ENCODE results near the gene C2CD5. TPM values are rescaled to one million over a fixed set of nuclear protein-coding genes. Genes with fewer than 3 reads are reported as not detected.

Gene C2CD5
- total and polyA plus RNA-seq, 8 donors: 12.2 to 79.1 (median 31.9) TPM

DNA sequence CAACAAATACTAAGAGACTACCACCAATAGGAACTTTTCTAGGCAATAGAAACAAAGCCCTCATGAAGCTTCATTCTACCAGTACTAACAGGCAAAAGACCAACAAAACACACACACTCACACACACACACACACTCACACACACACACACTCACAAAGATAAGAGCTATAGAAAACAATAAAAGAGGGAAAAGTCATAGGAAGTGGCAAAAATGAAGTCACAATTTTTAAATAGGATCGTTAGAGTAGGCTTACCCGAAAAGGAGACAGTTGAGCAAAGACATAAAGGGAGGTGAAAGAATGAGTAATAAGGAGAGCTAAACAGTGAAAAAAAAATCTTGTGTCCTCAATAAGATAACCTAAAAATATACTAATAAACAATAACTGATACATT is 66.5 kb downstream of the C2CD5 start:
- H3K27ac ChIP-seq: no peak overlapping the region
- peaks cover 0 to 11% (median 0%) of the 10 kb centered on the region in 4 donors for H3K4me1 ChIP-seq
- DNase-seq: no peak
- H3K4me3 ChIP-seq: no peak overlapping the region
- no peaks in the 10 kb centered on the region for H3K9me3 ChIP-seq
- intact Hi-C loops (cut with DNase I; ENCODE audit: low total_unique reads): no loop called here
- 67 to 84% (median 76%) methylated on average over 2 of the region's 2 CpGs for WGBS, 5 donors
- H3K36me3 ChIP-seq: peaks cover 9 to 76% (median 54%) of the 10 kb centered on the region in 4 donors
- H3K27me3 ChIP-seq: no peaks in the 10 kb centered on the region
- TF ChIP-seq, protein P1, sequence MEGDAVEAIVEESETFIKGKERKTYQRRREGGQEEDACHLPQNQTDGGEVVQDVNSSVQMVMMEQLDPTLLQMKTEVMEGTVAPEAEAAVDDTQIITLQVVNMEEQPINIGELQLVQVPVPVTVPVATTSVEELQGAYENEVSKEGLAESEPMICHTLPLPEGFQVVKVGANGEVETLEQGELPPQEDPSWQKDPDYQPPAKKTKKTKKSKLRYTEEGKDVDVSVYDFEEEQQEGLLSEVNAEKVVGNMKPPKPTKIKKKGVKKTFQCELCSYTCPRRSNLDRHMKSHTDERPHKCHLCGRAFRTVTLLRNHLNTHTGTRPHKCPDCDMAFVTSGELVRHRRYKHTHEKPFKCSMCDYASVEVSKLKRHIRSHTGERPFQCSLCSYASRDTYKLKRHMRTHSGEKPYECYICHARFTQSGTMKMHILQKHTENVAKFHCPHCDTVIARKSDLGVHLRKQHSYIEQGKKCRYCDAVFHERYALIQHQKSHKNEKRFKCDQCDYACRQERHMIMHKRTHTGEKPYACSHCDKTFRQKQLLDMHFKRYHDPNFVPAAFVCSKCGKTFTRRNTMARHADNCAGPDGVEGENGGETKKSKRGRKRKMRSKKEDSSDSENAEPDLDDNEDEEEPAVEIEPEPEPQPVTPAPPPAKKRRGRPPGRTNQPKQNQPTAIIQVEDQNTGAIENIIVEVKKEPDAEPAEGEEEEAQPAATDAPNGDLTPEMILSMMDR (IDR thresholded peaks at IDR 0.05): no peak
- TF ChIP-seq POLR2AphosphoS5 (IDR thresholded peaks at IDR 0.05): no peak
- TF ChIP-seq EP300 (IDR thresholded peaks at IDR 0.05): no peak
- no peak for TF ChIP-seq POLR2A (IDR thresholded peaks at IDR 0.05)

DNA sequence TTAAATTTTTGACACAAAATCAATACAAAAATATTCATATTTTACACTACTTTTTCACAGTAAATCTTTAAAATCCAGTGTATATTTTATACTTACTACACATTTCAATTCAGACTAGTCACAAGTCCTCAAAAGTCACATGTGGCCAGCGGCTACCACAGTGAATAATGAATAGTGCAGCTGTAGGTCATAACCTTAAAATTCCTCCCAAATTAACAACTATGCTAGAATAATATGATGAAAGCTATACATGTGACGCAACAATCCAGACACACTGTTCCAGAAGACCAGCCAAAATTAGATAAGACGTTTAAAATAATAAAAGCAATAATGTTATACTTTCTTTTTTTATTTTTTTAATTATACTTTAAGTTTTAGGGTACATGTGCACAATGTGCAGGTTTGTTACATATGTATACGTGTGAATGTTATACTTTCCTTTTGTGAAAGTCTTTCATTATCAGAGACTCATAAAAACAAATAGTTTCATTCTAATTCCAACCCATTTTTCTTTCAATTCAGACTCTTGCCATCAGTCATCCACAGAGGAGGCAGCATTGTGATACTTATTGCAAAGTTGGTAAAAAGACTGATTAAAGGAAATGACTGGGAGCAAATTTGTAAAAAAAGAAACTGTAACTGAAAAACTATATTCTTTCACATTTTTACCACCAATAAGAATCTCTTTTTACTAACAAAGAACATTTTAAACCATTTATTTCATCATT is 67.0 kb downstream of the C2CD5 start:
- H3K27me3 ChIP-seq: no peaks in the 10 kb centered on the region
- no peak overlapping the region for H3K27ac ChIP-seq
- peaks cover 9 to 76% (median 50%) of the 10 kb centered on the region in 4 donors for H3K36me3 ChIP-seq
- 76 to 84% (median 79%) methylated on average over 4 of the region's 4 CpGs for WGBS, 5 donors
- intact Hi-C loops (cut with DNase I; ENCODE audit: low total_unique reads): no loop called here
- no peak overlapping the region for H3K4me3 ChIP-seq
- H3K4me1 ChIP-seq: peaks cover 0 to 8% (median 0%) of the 10 kb centered on the region in 4 donors
- TF ChIP-seq POLR2AphosphoS5 (IDR thresholded peaks at IDR 0.05) (no peak), POLR2A (IDR thresholded peaks at IDR 0.05) (no peak), EP300 (IDR thresholded peaks at IDR 0.05) (no peak)
- TF ChIP-seq, protein P1 (IDR thresholded peaks at IDR 0.05): no peak
- H3K9me3 ChIP-seq: no peaks in the 10 kb centered on the region
- no peak for DNase-seq

DNA sequence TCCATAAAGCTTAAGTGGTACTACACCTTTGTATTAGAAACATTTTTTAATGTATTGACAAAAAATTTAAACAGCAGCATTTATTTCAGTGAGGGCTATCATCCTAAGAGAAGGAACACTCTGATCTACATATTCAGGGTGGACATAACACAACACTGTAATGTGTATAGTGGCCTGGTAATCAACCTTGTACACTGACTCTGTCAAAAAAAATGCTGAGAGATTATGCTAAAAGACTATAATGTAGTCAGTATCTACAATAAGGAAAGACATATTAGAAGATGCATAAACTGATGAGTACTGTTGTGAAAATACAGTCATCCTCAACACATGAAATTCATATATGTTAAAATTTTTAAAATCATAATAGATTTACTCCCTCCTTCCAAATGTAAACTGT is 68.2 kb downstream of the C2CD5 start:
- TF ChIP-seq POLR2AphosphoS5 (IDR thresholded peaks at IDR 0.05): no peak
- no peak for TF ChIP-seq POLR2A (IDR thresholded peaks at IDR 0.05)
- TF ChIP-seq EP300 (IDR thresholded peaks at IDR 0.05): no peak
- TF ChIP-seq, protein P1 (IDR thresholded peaks at IDR 0.05): no peak
- H3K9me3 ChIP-seq: no peaks in the 10 kb centered on the region
- peaks cover 9 to 75% (median 47%) of the 10 kb centered on the region in 4 donors for H3K36me3 ChIP-seq
- no peak overlapping the region for H3K4me3 ChIP-seq
- intact Hi-C loops (cut with DNase I; ENCODE audit: low total_unique reads): no loop called here
- no peaks in the 10 kb centered on the region for H3K27me3 ChIP-seq
- H3K27ac ChIP-seq: no peak overlapping the region
- H3K4me1 ChIP-seq: no peaks in the 10 kb centered on the region
- no peak for DNase-seq

DNA sequence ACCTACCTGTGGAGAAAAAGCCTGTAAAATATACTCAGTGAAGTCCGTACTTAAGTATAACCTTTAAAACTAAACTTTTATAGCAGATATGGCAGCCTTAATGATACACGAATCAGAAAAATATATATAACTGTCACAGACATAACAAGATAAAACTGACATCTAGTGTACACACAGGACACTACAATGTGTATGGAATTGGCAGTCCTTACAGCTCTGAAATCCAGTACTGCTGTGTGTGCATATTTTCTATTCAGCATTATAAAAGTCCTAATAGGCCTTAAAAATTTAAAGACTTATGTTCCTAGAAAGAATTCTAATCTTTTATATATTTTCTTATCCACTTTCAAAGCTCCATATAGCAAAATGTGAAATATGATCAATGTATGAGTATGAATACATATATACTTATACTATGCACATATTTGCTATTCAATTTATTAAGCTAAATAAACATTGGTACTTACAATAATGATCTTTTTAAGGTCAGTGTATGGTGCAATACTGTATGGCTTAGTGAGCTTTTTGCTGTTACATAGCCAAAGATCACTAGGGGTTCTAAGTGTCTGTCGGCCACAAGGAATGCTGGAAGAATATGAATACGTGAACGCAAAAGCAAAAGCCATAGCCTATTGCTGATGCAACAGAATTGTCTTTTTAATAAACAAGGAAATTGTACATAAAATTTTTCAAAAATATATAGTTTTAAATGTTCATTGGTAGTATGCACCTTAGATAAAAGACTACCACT is 69.2 kb downstream of the C2CD5 start:
- Histone ChIP-seq H3K27ac (no peak overlapping the region), H3K36me3 (peaks cover 15 to 75% (median 56%) of the 10 kb centered on the region in 4 donors), H3K4me1 (no peaks in the 10 kb centered on the region), H3K9me3 (no peaks in the 10 kb centered on the region), H3K27me3 (no peaks in the 10 kb centered on the region), H3K4me3 (no peak overlapping the region)
- TF ChIP-seq POLR2A (IDR thresholded peaks at IDR 0.05): no peak
- no peak for TF ChIP-seq EP300 (IDR thresholded peaks at IDR 0.05)
- TF ChIP-seq, protein P1 (IDR thresholded peaks at IDR 0.05): no peak
- no peak for TF ChIP-seq POLR2AphosphoS5 (IDR thresholded peaks at IDR 0.05)
- DNase-seq: no peak
- WGBS, 5 donors: 86 to 92% (median 89%) methylated on average over 5 of the region's 5 CpGs
- intact Hi-C loops (cut with DNase I; ENCODE audit: low total_unique reads): no loop called here

Data from stomach (tissue), 9 donors.